Measurements from ENCODE around the gene EML5.
"Not testable (repeated sequence)": the region's sequence is repeated elsewhere in the genome, so short reads cannot be mapped to it uniquely, and the experiment has no call there.

Gene EML5

GRCh38 chr14:88799522-88799921 is 6.8 kb upstream of the EML5 start:
- DNase-seq = no peak

- no peak for DNase-seq
These were observed 5.4 kb upstream of the EML5 start for GRCh38 chr14:88798156-88798555.

GRCh38 chr14:88793259-88793625 is 489 bp upstream of the EML5 start:
- DNase-seq = no peak

- no peak for DNase-seq
These were observed 902 bp downstream of the EML5 start for GRCh38 chr14:88791629-88792472.

- no peak for DNase-seq
These were observed 1.5 kb downstream of the EML5 start for GRCh38 chr14:88791252-88791621.

GRCh38 chr14:88790501-88791251 is 2.1 kb downstream of the EML5 start:
- DNase-seq = no peak

- DNase-seq = not testable (repeated sequence)
These were observed 3.2 kb downstream of the EML5 start for GRCh38 chr14:88789573-88789972.

- DNase-seq = no peak
These were observed 6.0 kb downstream of the EML5 start for GRCh38 chr14:88786715-88787114.

GRCh38 chr14:88785911-88786310 is 6.8 kb downstream of the EML5 start:
- no peak for DNase-seq

GRCh38 chr14:88775532-88775931 is 17.2 kb downstream of the EML5 start:
- no peak for DNase-seq

GRCh38 chr14:88770736-88771135 is 22.0 kb downstream of the EML5 start:
- DNase-seq = no peak

- DNase-seq = peak; percentile 33
These were observed 27.6 kb downstream of the EML5 start for GRCh38 chr14:88765130-88765529.

GRCh38 chr14:88753873-88754272 is 38.9 kb downstream of the EML5 start:
- no peak for DNase-seq

- no peak for DNase-seq
These were observed 41.8 kb downstream of the EML5 start for GRCh38 chr14:88750945-88751344.

GRCh38 chr14:88750413-88750812 is 42.3 kb downstream of the EML5 start:
- DNase-seq = no peak

- no peak for DNase-seq
These were observed 43.6 kb downstream of the EML5 start for GRCh38 chr14:88749139-88749538.

- no peak for DNase-seq
These were observed 44.5 kb downstream of the EML5 start for GRCh38 chr14:88748288-88748687.

GRCh38 chr14:88746052-88746451 is 46.7 kb downstream of the EML5 start:
- DNase-seq = no peak

GRCh38 chr14:88737245-88737644 is 55.5 kb downstream of the EML5 start:
- no peak for DNase-seq

- no peak for DNase-seq
These were observed 59.6 kb downstream of the EML5 start for GRCh38 chr14:88733121-88733520.

GRCh38 chr14:88729159-88729558 is 63.6 kb downstream of the EML5 start:
- DNase-seq = no peak

- no peak for DNase-seq
These were observed 65.7 kb downstream of the EML5 start for GRCh38 chr14:88727057-88727456.

GRCh38 chr14:88710709-88711108 is 82.0 kb downstream of the EML5 start:
- no peak for DNase-seq

- no peak for DNase-seq
These were observed 85.7 kb downstream of the EML5 start for GRCh38 chr14:88707088-88707487.

All from NCI-H226 (cell line).